Activated T-helper 1 cell treated with anti-CD3 and anti-CD28 coated beads, Interleukin-12 subunit alpha, Interleukin-12 subunit beta, Interleukin-2, Interleukin-4 antibody, amounts not matched to agents 30 ng/mL and 10 ng/mL and 1 ng/mL, durations not matched to agents 14 hours and 24 hours and 36 hours (primary cell): Measurements from ENCODE around the gene CARS1. TPM values are rescaled to one million over a fixed set of nuclear protein-coding genes. Genes with fewer than 3 reads are reported as not detected.

Experiments
- DNase-seq: peaks from one replicate; pipeline ENCODE4 v3.0.0; 2021; ENCODE audit warnings: low spot score
- H3K27ac Mint-ChIP-seq: one replicate; pipeline ENCODE4 v1.8.0; 2021; ENCODE audit warnings: mild to moderate bottlenecking, mixed read lengths
- H3K27me3 Mint-ChIP-seq: one replicate; pipeline ENCODE4 v1.8.0; 2022; ENCODE audit warnings: mild to moderate bottlenecking, moderate library complexity, mixed read lengths; ENCODE audit not compliant: insufficient read depth
- H3K36me3 Mint-ChIP-seq: one replicate; pipeline ENCODE4 v1.8.0; 2021; ENCODE audit warnings: low read depth, mixed read lengths
- H3K4me1 Mint-ChIP-seq: one replicate; pipeline ENCODE4 v1.8.0; 2021; ENCODE audit warnings: low read depth, mixed read lengths
- H3K4me3 Mint-ChIP-seq: one replicate; pipeline ENCODE4 v1.8.0; 2021; ENCODE audit warnings: mild to moderate bottlenecking, moderate library complexity, mixed read lengths
- H3K9me3 Mint-ChIP-seq: one replicate; pipeline ENCODE4 v1.8.0; 2021; ENCODE audit warnings: mixed read lengths
- intact Hi-C: fragments of 100-400 bp; cut with micrococcal nuclease; formaldehyde crosslinking; loops from one replicate; pipeline ENCODE4 v1.15.1; 2024
- total RNA-seq: library from RNA; stranded (reverse); gene quantifications from 2 replicates; pipeline ENCODE4 v1.2.3, GENCODE V29; 2022

The CARS1 gene
- total RNA-seq, 1 donor from 2014 or later: 63.6 TPM

GRCh38 chr11:3014057-3014938, 42.9 kb downstream of the CARS1 start:
- H3K36me3 Mint-ChIP-seq: peaks cover 41% of the 10 kb centered on the region
- peak overlapping the region; percentile 63 for H3K4me3 Mint-ChIP-seq
- no peaks in the 10 kb centered on the region for H3K9me3 Mint-ChIP-seq
- H3K27me3 Mint-ChIP-seq: no peaks in the 10 kb centered on the region
- peak; percentile 72 for DNase-seq
- H3K4me1 Mint-ChIP-seq: peaks cover 41% of the 10 kb centered on the region
- intact Hi-C loops: loop anchor here (1.0 kb wide), 2 partner anchors 22 to 43 kb away; partner anchors contain the start of genes CARS1 and NAP1L4
- H3K27ac Mint-ChIP-seq: peak overlapping the region; percentile 90

DNA sequence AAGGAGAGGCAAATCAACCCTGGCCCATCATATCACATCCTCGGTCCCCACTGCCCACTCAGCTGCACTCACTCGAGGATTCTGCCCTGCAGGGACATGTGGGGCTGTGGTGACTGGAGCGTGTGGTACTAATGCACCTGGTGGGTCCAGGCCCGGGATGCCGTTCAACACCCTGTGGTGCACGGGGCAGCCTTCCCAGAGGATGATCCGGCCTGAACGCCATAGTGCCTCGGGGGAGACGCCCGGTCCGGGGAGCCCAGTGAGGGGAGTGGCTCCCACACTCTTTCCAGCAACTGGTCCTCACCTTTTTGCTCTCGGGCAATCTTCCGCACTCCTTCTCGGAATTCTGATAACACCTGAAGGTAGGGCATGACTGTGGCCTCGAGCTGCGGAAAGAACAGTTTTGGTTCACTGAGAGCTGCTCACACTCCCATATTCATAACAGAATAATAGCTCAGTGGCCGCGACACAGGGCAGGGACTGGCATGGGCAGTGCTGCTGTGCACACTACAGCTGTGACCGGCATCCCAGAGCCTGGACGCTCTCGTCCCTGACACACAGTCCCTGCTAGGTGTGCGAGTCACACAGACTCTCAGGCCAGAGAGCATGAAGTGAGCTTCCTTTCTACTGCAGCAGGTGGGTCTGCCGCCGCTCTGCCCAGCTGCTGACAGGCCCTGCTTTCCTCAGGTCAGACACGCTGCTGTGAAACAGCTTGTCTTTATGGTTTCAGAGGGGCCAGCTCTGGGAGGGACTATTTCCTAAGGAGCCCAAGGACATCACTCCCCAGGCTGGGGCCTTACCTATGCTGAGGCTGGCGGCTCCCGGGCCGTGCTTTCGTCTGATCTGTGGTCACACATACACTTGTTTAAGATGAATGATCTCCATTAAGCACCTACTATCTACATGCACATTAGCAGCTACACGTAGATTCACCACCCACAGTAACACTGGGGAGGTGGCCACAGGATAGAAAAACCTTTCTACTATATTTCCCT, 45.0 kb downstream of the CARS1 start:
- peaks cover 47% of the 10 kb centered on the region for H3K4me1 Mint-ChIP-seq
- H3K36me3 Mint-ChIP-seq: peaks cover 36% of the 10 kb centered on the region
- no peaks in the 10 kb centered on the region for H3K9me3 Mint-ChIP-seq
- intact Hi-C loops: no loop called here
- no peak for DNase-seq
- H3K27ac Mint-ChIP-seq: no peak overlapping the region
- H3K4me3 Mint-ChIP-seq: no peak overlapping the region
- H3K27me3 Mint-ChIP-seq: no peaks in the 10 kb centered on the region

GRCh38 chr11:3010521-3011275, 46.5 kb downstream of the CARS1 start:
- Mint-ChIP-seq H3K27ac (peak overlapping the region; percentile 83), H3K27me3 (no peaks in the 10 kb centered on the region), H3K4me3 (peak overlapping the region; percentile 22), H3K36me3 (peaks cover 40% of the 10 kb centered on the region), H3K4me1 (peaks cover 47% of the 10 kb centered on the region), H3K9me3 (no peaks in the 10 kb centered on the region)
- DNase-seq: no peak
- intact Hi-C loops: no loop called here

DNA sequence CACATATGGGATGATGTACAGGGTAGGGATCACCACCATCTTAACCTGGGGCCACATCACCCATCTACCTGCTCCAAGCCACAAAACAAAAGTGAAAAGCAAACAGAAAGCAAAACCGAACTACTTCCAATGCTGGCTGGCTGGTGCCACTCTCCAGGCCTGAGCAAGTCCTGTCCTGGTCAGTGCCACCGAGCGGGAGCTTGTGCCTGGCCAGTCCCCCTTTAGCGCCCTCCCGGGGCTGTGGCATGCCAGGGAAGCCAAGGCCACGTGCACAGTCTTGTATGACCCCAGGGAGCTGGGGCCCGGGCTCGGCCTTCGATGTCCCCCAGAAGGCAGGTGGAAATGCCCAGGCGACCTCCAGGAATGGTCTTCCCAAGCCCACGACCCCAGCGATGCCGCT, 47.2 kb downstream of the CARS1 start:
- H3K9me3 Mint-ChIP-seq: no peaks in the 10 kb centered on the region
- H3K36me3 Mint-ChIP-seq: peaks cover 38% of the 10 kb centered on the region
- no peak overlapping the region for H3K4me3 Mint-ChIP-seq
- DNase-seq: no peak
- H3K27ac Mint-ChIP-seq: peak overlapping the region; percentile 85
- H3K4me1 Mint-ChIP-seq: peaks cover 42% of the 10 kb centered on the region
- no peaks in the 10 kb centered on the region for H3K27me3 Mint-ChIP-seq
- intact Hi-C loops: no loop called here

DNA sequence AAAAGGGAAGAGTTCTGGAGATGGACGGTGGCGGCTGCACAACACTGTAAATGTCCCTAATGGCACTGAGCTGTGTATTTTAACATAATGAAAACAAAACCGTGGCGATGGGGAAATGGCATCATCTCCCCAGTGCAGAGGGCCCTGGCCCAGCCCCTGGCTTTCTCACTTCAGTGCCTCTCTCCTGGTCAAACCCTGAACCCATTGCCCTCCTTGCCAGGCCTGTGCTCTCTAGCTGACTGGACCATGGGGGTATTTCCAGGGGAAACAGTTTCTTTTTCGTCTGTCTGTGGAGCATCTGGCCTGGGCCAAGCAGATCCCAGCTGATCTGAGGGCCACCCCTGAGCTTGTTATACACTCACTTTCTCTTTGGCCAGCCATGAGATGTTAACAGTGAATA, 47.7 kb downstream of the CARS1 start:
- peak overlapping the region; percentile 85 for H3K27ac Mint-ChIP-seq
- DNase-seq: no peak
- no peaks in the 10 kb centered on the region for H3K27me3 Mint-ChIP-seq
- H3K4me3 Mint-ChIP-seq: no peak overlapping the region
- peaks cover 37% of the 10 kb centered on the region for H3K4me1 Mint-ChIP-seq
- no peaks in the 10 kb centered on the region for H3K9me3 Mint-ChIP-seq
- intact Hi-C loops: no loop called here
- peaks cover 37% of the 10 kb centered on the region for H3K36me3 Mint-ChIP-seq

- DNase-seq: no peak
- intact Hi-C loops: no loop called here
- H3K27ac Mint-ChIP-seq: peak overlapping the region; percentile 76
- no peaks in the 10 kb centered on the region for H3K27me3 Mint-ChIP-seq
- peaks cover 30% of the 10 kb centered on the region for H3K4me1 Mint-ChIP-seq
- H3K4me3 Mint-ChIP-seq: no peak overlapping the region
- H3K36me3 Mint-ChIP-seq: peaks cover 37% of the 10 kb centered on the region
- no peaks in the 10 kb centered on the region for H3K9me3 Mint-ChIP-seq
Observed at GRCh38 chr11:3008746-3009336, 48.4 kb downstream of the CARS1 start.

GRCh38 chr11:3007404-3008010, 49.7 kb downstream of the CARS1 start:
- Mint-ChIP-seq H3K4me1 (peaks cover 24% of the 10 kb centered on the region), H3K4me3 (no peak overlapping the region), H3K27ac (no peak overlapping the region), H3K9me3 (no peaks in the 10 kb centered on the region), H3K36me3 (peaks cover 42% of the 10 kb centered on the region), H3K27me3 (no peaks in the 10 kb centered on the region)
- intact Hi-C loops: no loop called here
- DNase-seq: no peak

GRCh38 chr11:3006505-3007260, 50.5 kb downstream of the CARS1 start:
- H3K36me3 Mint-ChIP-seq: peaks cover 45% of the 10 kb centered on the region
- intact Hi-C loops: no loop called here
- H3K27me3 Mint-ChIP-seq: no peaks in the 10 kb centered on the region
- no peaks in the 10 kb centered on the region for H3K9me3 Mint-ChIP-seq
- DNase-seq: no peak
- no peak overlapping the region for H3K4me3 Mint-ChIP-seq
- peaks cover 22% of the 10 kb centered on the region for H3K4me1 Mint-ChIP-seq
- no peak overlapping the region for H3K27ac Mint-ChIP-seq

GRCh38 chr11:3004481-3004880, 52.7 kb downstream of the CARS1 start:
- Mint-ChIP-seq H3K4me1 (peaks cover 7% of the 10 kb centered on the region), H3K27ac (no peak overlapping the region), H3K36me3 (peaks cover 47% of the 10 kb centered on the region), H3K4me3 (no peak overlapping the region), H3K9me3 (no peaks in the 10 kb centered on the region), H3K27me3 (no peaks in the 10 kb centered on the region)
- intact Hi-C loops: no loop called here
- DNase-seq: no peak

DNA sequence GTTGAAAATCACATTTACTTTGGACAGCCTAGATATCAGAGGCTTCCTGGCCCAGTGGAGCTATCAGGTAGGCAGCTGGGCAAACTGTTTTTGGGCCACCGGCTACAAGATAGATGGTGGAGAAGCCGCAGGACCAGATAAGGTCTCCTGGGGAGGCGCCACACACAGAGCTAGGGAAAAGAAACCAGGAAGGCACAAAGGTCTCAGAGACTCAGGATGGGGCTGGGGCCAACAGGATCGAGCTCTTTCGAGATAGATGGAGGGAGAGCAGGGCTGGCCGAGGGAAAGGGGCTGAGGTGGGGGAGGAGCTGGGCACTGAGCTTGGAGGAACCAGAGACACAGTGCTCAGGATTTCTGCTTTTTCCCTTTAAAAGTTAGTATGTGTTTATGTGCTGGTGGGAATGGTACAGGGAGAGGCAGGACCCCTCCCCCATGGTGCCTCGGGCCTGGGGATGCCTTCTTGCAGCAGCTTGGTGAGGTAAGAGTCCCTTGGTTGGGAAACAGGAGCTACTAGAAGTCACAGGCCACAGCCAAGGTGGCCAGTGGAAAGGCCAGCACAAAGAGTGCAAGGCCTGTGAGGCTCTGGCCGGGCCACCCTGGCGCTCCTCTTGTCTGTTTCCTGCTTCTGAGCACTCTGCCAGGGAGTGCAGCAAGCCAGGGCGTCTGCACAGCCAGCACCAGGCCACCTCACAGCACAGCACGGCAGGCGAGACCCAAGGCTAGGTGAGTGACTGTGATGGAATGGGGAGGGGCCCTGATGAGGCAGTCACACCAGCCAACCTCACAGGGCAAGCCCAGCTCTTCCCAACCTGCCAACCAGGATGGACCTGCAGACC, 53.6 kb downstream of the CARS1 start:
- H3K4me3 Mint-ChIP-seq: no peak overlapping the region
- peaks cover 43% of the 10 kb centered on the region for H3K36me3 Mint-ChIP-seq
- intact Hi-C loops: no loop called here
- no peak for DNase-seq
- H3K27me3 Mint-ChIP-seq: no peaks in the 10 kb centered on the region
- no peaks in the 10 kb centered on the region for H3K9me3 Mint-ChIP-seq
- no peaks in the 10 kb centered on the region for H3K4me1 Mint-ChIP-seq
- H3K27ac Mint-ChIP-seq: no peak overlapping the region

DNA sequence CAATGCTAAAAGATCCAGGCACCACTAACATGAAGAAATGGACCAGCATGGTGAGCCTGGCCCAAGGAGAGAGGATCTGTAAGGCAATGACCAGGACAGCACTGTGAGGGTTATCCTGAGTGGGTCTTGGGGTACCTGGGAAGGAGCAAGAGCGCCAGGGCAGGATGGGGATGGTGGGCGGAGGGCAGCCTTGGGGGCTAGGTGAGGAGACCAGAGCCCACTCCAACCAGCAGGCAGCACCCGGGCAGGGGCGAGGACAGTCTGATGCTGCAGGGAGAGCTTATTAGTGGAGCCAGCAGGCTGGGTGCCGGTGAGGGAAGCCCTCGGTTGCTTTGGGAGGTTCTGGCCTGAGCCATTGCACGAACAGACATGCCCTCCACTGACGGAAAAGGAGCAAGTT, 54.4 kb downstream of the CARS1 start:
- Mint-ChIP-seq H3K4me1 (no peaks in the 10 kb centered on the region), H3K9me3 (no peaks in the 10 kb centered on the region), H3K4me3 (no peak overlapping the region), H3K36me3 (peaks cover 43% of the 10 kb centered on the region), H3K27ac (no peak overlapping the region), H3K27me3 (no peaks in the 10 kb centered on the region)
- intact Hi-C loops: no loop called here
- no peak for DNase-seq
